ENCODE data around the gene CHCHD5.
"Not testable (repeated sequence)": the region's sequence is repeated elsewhere in the genome, so short reads cannot be mapped to it uniquely, and the experiment has no call there.

CHCHD5 gene

DNA sequence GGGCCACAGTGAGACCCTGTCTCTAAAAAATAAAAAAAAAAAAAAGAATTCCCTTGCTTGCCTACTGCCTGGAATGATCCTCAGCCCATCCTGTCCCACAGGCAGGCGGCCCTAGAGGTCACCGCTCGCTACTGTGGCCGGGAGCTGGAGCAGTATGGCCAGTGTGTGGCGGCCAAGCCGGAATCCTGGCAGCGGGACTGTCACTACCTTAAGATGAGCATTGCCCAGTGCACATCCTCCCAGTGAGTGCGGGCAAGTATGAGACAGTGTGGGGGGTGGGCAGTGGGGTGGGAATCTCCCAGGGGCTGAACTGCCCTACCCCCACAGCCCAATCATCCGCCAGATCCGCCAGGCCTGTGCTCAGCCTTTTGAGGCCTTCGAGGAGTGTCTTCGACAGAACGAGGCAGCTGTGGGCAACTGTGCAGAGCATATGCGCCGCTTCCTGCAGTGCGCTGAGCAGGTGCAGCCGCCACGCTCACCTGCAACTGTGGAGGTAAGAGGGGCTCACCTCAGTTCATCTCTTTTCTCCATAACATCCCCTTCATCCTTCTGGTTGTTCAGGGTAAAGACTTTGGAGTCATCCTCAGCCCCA, 1.6 kb downstream of the CHCHD5 start:
- DNase-seq (ENCODE audit: low read depth in 2 of 2, low spot score in 1 of 2): no peak

DNA sequence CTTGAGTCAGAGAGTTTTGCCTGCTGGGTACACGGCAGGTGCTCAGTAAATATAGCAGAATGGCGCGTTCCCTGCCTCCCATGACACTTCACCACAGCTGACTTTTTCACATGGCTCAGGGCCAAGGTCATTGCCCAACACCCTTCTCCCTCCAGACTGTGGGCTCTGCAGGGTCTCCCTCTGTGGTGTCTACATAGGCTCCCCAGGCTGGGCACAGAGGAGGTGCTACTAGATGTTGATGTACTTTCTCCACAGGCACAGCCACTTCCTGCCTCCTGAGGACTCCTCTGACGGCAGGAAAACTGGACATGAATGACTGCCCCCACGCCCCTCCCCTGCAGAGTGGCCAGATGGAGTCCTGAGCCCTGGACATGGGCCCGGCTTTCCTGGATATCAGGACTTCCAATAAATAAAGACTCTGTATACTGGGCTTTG, 4.2 kb downstream of the CHCHD5 start:
- no peak for DNase-seq (ENCODE audit: low read depth in 2 of 2, low spot score in 1 of 2)

DNA sequence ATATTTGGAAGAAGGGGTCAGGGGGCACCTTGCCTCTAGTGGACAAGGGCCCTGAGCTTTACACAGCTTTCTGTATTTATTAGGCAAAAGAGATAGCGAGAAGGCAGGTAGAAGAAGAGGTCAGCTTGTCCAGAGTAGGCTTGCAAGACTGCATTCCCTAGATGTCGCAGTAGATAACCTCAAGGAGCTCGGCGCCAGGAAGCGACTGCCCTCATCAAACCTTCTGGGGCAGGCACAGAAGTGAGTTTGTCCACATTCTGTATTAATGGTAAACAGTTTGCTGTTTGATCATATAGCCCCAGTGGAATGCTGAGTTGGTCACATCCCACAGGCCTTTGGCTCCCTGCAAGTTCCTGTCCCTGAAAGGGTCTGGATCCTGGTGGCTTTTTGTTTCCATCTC, 7.0 kb downstream of the CHCHD5 start:
- DNase-seq (ENCODE audit: low read depth in 2 of 2, low spot score in 1 of 2): no peak

DNA sequence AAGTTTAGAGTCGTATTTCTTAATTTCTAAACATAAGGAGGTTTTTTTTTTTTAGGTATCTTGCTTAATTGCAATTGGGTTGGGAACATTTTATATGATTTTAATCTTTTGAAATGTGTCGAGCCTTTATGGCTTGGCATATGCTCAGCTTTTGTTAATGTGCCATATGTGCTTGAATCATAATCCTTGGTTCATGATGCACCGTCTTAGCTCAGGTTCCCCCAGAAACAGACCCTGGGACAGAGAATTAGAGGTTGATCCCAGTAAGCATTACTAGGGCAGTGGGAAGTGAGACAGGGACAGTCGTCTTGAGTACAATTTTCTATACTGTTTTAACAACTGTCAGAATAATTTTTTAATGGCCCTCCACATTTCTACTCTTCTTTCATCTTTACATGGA, 9.3 kb downstream of the CHCHD5 start:
- DNase-seq (ENCODE audit: low read depth in 2 of 2, low spot score in 1 of 2): no peak

DNA sequence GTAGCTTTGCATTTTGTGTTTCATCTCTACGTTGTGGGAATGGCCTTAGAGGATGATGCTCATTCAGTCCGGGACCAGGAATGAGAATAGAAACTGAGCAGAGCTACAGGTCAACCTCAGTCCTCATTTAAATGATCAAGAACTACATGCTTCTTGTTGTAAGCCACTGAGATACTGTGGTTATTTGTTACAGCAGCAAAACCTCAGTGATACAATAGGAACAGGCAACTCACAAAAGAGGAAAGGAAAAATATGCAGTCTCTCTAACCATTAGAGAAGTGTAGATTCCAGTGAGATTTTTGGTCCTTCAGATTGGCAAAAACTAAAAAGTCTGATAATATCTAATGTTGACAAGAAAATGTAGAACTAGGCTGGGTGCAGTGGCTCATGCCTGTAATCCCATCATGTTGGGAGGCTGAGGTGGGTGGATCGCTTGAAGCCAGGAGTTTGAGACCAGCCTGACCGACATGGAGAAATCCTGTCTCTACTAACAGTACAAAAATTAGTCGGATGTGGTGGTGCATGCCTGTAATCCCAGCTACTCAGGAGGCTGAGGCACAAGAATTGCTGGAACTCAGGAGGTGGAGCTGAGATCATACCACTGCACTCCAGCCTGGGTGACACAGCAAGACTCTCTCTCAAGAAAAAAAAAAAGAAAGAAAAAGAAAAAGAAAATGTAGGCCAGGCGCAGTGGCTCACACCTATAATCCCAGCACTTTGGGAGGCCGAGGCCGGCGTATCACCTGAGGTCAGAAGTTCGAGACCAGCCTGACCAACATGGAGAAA, 13.3 kb downstream of the CHCHD5 start:
- no peak for DNase-seq (ENCODE audit: low read depth in 2 of 2, low spot score in 1 of 2)

DNA sequence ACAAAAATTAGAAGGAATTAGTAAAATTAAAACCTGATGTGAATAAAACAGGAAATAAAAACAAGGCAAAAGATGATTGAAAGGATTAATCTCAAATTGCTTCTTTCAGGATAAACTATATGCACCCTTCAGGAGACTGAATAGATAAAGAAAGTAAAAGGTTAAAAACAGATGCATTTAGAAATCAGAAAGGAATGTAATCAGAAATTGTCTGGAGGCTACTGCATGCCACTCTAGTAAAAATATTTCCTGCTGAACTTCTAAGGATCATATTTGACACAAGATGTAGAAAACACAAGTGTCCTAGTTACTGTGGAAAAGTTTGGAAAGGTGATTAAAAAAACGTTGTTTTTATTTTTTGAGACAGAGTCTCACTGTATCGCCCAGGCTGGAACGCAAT, 16.2 kb downstream of the CHCHD5 start:
- DNase-seq (ENCODE audit: low read depth in 2 of 2, low spot score in 1 of 2): no peak

DNA sequence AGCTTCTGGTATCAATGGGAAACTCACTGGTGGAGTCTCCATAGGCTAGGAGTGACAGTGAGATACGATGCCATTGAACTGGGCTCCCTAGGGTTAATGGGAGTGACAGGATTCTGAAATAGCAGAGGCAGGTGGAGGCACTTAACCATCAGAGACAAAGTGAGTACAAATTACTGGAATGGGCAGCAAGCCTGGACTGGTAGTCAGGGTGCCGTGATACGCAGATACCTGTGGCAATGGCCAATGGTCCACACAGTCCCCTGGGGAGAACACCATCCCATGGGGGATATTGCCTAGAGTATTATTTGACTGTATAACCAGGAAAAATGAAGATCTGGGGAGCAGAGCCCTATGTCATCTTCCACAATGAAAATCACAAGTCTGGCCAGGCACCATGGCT, 17.3 kb downstream of the CHCHD5 start:
- DNase-seq (ENCODE audit: low read depth in 2 of 2, low spot score in 1 of 2): no peak

DNA sequence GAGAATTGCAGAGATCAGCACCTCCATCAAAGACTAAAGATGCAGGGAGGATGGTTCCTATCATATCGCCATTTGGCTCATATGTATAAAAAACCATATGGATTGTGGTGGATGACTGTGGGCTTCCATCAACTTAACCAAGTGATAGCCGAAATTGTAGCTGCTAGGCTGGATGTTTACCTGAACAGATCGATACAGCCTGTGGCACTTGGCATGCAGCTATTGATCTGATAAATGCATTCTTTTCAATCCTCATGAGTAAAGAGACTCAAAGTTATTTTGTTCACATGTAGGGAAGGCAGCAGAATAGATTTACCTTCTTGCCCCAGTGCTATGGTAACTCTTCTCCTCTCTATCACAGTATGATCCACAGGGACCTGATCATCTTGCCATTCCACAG, 18.5 kb downstream of the CHCHD5 start:
- no peak for DNase-seq (ENCODE audit: low read depth in 2 of 2, low spot score in 1 of 2)

DNA sequence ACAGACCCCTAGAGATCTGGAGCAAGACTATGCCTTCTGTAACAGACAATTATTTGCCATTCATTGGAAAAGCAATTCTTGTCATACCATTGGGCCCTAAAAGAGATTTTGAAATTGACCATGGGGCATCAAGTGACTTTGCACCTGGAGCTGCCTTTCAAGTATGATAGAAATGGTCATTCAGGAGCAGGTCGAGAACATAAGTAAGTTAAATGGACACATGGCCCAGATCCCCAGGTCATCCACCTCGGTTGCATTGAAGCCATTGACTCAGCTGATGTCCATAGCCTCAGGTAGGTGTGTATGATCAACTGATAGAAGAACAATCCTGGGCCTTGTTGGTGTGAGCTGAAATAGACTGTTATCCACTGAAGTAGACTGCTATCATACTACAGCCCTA, 19.3 kb downstream of the CHCHD5 start:
- no peak for DNase-seq (ENCODE audit: low read depth in 2 of 2, low spot score in 1 of 2)

DNA sequence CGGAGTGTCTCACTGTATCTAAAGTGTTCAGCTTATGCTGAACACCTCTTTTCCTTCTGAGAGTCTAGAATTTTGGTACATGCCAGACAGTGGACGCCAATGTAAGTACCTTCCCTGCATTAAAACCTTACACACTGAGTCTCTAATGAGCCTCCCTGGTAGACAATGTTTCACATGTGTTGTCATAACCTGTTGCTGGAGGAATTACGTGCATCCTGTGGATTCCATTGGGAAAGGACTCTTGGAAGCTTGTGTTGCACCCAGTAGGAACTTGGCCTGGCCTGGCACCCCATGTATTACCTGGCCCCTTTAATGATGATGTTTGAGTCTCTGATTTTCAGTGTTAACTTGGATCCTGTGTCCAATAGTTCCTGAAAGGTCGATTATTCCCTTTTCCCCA, 20.5 kb downstream of the CHCHD5 start:
- DNase-seq (ENCODE audit: low read depth in 2 of 2, low spot score in 1 of 2): no peak

DNA sequence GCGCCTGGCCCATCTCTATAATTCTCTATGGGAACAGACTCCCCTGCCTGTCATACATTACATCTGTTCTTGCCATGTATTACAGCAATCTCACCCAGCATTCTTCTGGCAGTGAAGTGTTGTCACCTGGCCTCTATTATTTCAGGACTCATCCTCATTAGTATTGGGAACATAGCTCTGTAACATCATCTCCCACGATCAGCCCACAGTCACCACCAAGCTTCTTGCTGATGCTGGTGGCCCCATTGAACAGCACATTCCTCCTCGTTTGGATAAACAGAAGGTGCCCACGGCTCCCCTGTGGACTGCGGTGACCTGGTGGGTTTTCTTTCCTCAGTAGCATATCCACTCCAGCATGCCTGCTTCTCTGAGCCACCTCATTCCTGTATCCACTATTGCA, 21.5 kb downstream of the CHCHD5 start:
- no peak for DNase-seq (ENCODE audit: low read depth in 2 of 2, low spot score in 1 of 2)

DNA sequence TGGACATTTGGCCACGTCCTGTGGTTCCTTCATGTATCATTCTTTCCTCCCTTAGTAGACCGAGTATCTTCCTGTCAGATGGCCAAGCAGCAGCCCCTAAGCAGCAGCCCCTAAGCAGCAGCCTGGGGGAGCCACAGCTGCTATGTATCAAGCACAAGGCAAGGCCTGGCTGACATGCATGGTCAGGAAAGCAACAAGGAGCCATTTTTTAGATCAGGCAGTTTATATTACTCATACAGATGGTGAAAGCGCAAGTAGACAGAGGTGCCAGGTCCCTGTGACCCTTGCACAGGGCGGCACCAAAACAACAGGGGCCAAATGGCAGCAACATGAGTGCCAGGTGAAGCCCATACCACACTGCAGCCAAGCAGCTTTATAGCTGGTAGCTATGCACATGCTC, 22.1 kb downstream of the CHCHD5 start:
- DNase-seq (ENCODE audit: low read depth in 2 of 2, low spot score in 1 of 2): no peak

DNA sequence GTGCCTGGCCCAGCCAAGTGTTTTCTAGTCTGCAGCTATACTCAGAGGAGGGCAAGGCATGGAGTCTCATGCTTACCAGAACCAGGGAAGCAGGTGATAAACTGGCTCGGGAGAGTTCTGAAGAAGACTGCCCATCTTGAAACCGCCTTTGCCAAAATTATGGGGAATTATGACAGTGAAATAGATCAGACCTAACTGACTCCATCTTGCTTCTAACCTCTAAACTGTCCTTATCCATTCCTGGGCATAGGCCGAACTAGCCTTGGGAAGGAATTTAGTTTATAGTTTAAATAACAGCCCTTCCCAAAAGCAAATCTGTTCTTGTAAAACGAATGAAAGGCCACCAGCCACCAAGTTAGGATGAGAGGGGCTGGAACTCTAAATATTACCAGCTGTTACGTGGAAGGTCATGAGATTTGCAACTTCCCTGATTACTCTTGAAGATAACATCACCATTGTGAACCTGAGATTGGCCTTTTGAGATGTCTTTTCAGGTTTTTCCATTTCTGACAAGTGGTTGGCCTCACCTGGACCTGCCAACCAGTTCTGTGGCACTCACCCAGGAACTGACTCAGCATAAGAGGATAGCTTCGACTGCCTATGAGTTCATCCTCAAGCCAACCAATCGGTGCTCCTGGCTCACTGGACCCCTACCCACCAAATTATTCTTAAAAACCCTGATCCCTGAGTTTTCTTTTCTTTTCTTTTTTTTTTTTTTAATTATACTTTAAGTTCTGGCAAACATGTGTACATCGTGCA, 23.4 kb downstream of the CHCHD5 start:
- no peak for DNase-seq (ENCODE audit: low read depth in 2 of 2, low spot score in 1 of 2)

DNA sequence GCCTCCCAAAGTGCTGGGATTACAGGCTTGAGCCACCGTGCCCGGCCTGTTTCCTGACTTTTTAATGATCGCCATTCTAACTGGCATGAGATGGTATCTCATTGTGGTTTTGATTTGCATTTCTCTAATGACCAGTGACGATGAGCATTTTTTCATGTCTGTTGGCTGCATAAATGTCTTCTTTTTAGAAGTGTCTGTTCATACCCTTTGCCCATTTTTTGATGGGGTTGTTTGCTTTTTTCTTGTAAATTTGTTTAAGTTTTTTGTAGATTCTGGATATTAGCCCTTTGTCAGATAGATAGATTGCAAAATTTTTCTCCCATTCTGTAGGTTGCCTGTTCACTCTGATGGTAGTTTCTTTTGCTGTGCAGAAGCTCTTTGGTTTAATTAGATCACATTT, 24.9 kb downstream of the CHCHD5 start:
- not testable (repeated sequence) for DNase-seq (ENCODE audit: low read depth in 2 of 2, low spot score in 1 of 2)

DNA sequence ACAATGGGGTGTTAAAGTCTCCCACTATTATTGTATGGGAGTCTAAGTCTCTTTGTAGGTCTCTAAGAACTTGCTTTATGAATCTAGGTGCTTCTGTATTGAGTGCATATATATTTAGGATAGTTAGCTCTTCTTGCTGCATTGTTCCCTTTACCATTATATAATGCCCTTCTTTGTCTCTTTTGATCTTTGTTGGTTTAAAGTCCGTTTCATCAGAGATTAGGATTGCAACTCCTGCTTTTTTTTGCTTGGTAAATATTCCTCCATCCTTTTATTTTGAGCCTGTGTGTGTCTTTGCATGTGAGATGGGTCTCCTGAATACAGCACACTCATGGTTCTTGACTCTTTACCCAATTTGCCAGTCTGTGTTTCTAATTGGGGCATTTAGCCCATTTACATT, 27.9 kb downstream of the CHCHD5 start:
- not testable (repeated sequence) for DNase-seq (ENCODE audit: low read depth in 2 of 2, low spot score in 1 of 2)

DNA sequence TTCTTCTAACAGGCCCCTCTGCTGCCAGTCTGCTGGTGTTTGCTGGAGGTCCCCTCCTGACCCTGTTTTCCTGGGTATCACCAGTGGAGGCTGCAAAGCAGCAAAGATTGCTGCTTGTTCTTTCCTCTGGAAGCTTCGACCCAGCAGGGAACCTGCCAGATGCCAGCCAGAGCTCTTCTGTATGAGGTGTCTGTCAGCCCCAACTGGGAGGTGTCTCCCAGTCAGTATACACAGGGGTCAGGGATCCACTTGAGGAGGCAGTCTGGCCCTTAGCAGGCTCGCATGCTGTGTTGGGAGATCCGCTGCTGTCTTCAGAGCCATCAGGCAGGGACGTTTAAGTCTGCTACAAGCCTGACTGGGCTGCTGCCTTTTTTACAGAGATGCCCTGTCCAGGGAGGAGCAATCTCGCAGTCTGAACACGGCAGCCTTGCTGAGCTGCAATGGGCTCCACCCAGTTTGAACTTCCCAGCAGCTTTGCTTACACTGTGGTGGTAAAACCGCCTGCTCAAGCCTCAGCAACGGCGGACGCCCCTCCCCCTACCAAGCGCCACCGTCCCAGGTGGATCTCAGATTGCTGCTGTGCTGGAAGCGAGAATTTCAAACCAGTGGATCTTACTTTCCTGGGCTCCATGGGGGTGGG, 29.9 kb downstream of the CHCHD5 start:
- DNase-seq (ENCODE audit: low read depth in 2 of 2, low spot score in 1 of 2): no peak

DNA sequence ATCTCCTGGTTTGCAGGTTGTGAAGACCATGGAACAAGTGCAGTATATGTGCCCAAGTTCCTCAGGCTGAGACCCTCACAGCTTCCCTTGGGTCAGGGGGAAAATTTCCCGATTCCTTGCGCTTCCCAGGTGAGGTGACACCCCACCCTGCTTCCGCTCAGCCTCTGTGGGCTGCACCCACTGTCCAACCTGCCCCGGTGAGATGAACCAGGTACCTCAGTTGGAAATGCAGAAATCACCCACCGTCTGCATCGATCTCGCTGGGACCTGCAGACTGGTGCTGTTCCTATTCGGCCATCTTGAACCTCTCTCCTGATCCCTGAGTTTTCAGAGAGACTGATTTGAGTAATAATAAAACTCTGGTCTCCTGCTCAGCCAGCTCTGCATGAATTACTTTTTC, 30.6 kb downstream of the CHCHD5 start:
- no peak for DNase-seq (ENCODE audit: low read depth in 2 of 2, low spot score in 1 of 2)

DNA sequence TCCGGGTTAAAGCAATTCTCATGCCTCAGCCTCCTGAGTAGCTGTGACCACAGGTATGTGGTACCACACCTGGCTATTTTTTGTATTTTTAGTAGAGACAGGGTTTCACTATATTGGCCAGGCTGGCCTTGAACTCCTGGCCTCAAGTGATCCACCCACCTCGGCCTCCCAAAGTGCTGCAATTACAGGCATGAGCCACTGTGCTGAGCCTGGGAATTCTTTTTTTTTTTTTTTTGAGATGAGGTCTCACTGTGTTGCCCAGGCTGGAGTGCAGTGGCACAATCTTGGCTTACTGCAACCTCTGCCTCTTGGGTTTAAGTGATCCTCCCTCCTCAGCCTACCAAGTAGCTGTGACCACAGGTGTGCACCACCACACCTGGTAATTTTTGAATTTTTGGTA, 31.4 kb downstream of the CHCHD5 start:
- not testable (repeated sequence) for DNase-seq (ENCODE audit: low read depth in 2 of 2, low spot score in 1 of 2)

DNA sequence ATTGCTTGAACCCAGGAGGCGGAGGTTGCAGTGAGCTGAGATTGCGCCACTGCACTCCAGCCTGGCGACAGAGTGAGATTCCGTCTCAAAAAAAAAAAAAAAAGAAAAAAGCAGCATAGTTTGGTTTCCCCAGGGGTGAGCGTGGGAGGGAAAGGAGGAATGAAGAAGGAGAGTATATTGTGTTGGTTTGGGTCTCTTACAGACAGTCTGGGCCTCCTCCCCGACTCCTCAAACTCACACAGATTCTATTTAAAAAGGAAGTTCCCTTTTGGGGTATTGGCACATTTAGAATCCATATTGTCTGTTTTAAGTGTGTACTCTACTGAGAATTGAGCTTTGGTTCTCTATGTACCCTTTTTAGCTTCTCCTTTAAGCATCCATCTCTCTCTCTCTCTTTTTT, 34.0 kb downstream of the CHCHD5 start:
- no peak for DNase-seq (ENCODE audit: low read depth in 2 of 2, low spot score in 1 of 2)

DNA sequence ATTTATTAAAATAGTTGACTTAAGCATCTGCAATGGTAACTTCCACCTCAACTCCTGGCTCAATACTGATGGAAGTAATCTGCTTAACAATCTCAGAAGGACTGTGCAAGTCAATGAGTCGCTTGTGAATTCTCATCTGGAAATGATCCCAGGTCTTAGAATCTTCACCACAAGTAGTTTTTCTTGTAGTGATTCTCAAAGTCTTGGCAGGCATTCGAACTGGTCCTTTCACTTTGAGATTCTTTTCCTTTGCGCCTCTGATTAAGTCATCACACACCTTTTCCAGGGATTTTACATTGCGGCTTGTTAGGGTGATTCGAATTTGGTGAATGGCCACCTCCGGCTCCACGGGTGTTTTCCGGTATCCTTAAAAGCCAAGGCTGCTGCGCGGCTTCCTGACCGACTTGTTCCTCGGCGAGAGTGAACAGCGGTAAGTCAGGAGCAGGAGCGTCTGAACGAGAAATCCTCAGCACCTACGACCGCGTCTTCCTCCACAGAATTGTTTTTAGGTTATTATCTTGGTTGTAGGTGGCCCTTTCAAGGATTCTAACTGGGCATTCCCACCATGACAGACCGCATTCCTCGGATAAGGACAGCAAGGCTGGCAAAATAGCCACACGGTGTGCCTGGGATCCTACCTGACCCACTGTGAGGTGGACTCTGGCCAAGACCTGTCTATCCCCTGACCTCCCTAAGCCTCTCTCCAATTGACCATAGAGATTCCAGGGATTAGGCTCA, 37.5 kb downstream of the CHCHD5 start:
- no peak for DNase-seq (ENCODE audit: low read depth in 2 of 2, low spot score in 1 of 2)

DNA sequence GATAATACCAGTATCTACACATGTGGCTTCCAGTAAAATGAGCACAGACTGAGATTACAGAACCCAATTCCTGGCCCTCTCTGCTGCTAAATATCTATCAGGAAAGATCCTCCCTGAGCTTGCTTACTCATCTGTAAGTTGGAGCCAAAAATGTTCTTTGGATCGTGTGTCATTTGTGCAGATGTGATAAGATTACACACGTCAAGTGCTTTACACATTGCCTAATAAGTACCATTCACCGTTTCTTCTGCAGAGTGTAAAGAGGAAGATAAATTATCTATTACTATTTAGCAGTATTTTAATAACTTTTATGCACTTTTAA, 38.1 kb downstream of the CHCHD5 start:
- DNase-seq (ENCODE audit: low read depth in 2 of 2, low spot score in 1 of 2): no peak

All from stimulated activated CD8-positive, alpha-beta memory T cell treated with anti-CD3 and anti-CD28 coated beads, Interleukin-4, amount 100 ng/mL, for 4 hours (primary cell).